Mammary epithelial cell (primary cell): ENCODE data around the gene FBXW9.

Experiments
- EZH2 ChIP-seq: IDR thresholded peaks from 2 replicates; pipeline ENCODE4 v1.6.1; 2012; ENCODE audit warnings: low read length, inconsistent platforms, borderline replicate concordance
- TF ChIP-seq, protein P1 (sequence below), 2 donors: IDR thresholded peaks in 1 of 2; conservative IDR thresholded peaks in 1 of 2; 2 replicates each; pipeline ENCODE4 v1.5.1; 2011 to 2012; ENCODE audit warnings: inconsistent platforms in 2 of 2, low read length in 2 of 2, mild to moderate bottlenecking in 2 of 2, control low read depth in 1 of 2, low read depth in 1 of 2; ENCODE audit not compliant: insufficient read depth in 1 of 2; ENCODE audit errors: extremely low read depth in 1 of 2

DNA sequence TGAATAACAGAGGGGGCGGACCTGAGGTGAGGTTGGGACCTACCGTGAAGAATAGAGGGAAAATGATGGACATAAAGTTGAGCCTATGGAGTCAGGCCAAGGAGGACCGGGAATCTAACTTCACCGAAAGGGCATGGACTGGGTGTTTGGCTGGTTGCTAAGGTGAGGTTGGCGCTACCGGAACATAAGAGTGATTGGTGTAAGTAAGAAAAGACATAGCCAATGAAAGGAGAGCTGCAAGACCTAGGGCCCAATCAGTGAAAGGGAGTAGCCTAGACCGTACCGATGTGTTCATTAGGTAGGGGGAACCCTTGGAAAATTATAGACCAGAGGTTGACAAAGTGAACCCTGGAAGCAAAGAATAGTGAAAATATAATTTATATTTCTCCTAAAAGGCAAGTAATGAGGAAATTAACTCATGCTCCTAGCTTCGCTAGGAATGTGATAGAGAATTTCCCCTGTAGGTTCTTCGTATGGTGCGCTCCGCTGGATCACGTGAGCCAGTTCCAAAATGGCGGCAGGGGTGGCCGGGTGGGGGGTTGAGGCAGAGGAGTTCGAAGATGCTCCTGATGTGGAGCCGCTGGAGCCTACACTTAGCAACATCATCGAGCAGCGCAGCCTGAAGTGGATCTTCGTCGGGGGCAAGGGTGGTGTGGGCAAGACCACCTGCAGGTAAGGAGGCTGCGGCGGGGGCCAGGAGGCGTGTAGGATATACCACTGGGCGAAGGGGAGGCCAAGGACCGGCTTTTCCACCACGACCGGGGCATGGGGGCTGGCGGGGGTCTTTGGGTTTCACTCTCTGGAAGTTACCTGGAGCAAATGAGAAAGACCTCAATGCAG is 40.8 kb upstream of the FBXW9 start, which contains the start of gene GET3:
- TF ChIP-seq, protein P1, sequence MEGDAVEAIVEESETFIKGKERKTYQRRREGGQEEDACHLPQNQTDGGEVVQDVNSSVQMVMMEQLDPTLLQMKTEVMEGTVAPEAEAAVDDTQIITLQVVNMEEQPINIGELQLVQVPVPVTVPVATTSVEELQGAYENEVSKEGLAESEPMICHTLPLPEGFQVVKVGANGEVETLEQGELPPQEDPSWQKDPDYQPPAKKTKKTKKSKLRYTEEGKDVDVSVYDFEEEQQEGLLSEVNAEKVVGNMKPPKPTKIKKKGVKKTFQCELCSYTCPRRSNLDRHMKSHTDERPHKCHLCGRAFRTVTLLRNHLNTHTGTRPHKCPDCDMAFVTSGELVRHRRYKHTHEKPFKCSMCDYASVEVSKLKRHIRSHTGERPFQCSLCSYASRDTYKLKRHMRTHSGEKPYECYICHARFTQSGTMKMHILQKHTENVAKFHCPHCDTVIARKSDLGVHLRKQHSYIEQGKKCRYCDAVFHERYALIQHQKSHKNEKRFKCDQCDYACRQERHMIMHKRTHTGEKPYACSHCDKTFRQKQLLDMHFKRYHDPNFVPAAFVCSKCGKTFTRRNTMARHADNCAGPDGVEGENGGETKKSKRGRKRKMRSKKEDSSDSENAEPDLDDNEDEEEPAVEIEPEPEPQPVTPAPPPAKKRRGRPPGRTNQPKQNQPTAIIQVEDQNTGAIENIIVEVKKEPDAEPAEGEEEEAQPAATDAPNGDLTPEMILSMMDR (conservative IDR thresholded peaks at IDR 0.05 in 1 of 2, IDR thresholded peaks at IDR 0.05 in 1 of 2; ENCODE audit: extremely low read depth in 1 of 2, insufficient read depth in 1 of 2, low read depth in 1 of 2, low read length in 2 of 2): no peak
- no peak for TF ChIP-seq EZH2
